Small intestine (tissue), 7 donors: Measurements from ENCODE around the gene CYP3A7. TPM values are rescaled to one million over a fixed set of nuclear protein-coding genes. Genes with fewer than 3 reads are reported as not detected.
"Not testable (repeated sequence)": the region's sequence is repeated elsewhere in the genome, so short reads cannot be mapped to it uniquely, and the experiment has no call there.

Experiments used
- DNase-seq, 2 donors: peaks; one replicate each; pipeline versions ENCODE4 v3.0.0 to v3.0.0-alpha.2; 2013
- FAIRE-seq: peaks from 2 replicates; lab custom pipeline; 2012; peaks lifted over from hg19 to GRCh38; lab: Jason Lieb, UNC
- H3K27ac ChIP-seq, 3 donors: one replicate each; pipeline ENCODE4 v1.5.1; 2013; ENCODE audit warnings: low read length in 2 of 3, mild to moderate bottlenecking in 2 of 3, control low read depth in 1 of 3, inconsistent platforms in 1 of 3, low read depth in 1 of 3, moderate library complexity in 1 of 3
- H3K27me3 ChIP-seq, 3 donors: one replicate each; pipeline ENCODE4 v1.6.1; 2013; ENCODE audit warnings: low read length in 3 of 3, inconsistent platforms in 1 of 3; ENCODE audit not compliant: control insufficient read depth in 3 of 3, insufficient read depth in 3 of 3
- H3K36me3 ChIP-seq, 3 donors: one replicate each; pipeline ENCODE4 v1.6.1; 2013; ENCODE audit warnings: low read length in 3 of 3, inconsistent platforms in 1 of 3, low read depth in 1 of 3, mild to moderate bottlenecking in 1 of 3, moderate library complexity in 1 of 3; ENCODE audit not compliant: control insufficient read depth in 3 of 3, insufficient read depth in 2 of 3
- H3K4me1 ChIP-seq, 3 donors: one replicate each; pipeline ENCODE4 v1.6.1; 2013; ENCODE audit warnings: low read length in 2 of 3, inconsistent platforms in 1 of 3, low read depth in 1 of 3, mild to moderate bottlenecking in 1 of 3, moderate library complexity in 1 of 3; ENCODE audit not compliant: control insufficient read depth in 3 of 3, insufficient read depth in 2 of 3
- H3K4me3 ChIP-seq, 3 donors: one replicate each; pipeline ENCODE4 v1.5.1; 2013; ENCODE audit warnings: low read length in 3 of 3, control low read depth in 1 of 3, inconsistent platforms in 1 of 3, low read depth in 1 of 3, mild to moderate bottlenecking in 1 of 3, moderate library complexity in 1 of 3
- H3K9me3 ChIP-seq, 2 donors: one replicate each; pipeline ENCODE4 v1.6.1; 2013; ENCODE audit warnings: low read depth in 1 of 2, low read length in 1 of 2; ENCODE audit not compliant: control insufficient read depth in 2 of 2, insufficient read depth in 1 of 2
- WGBS, 3 donors: extraction: QIAGEN DNeasy Blood & Tissue Kit; methylation state at CpG; one replicate each; pipeline ENCODE4 v1.1.7; 2013; 5-methylcytosine and 5-hydroxymethylcytosine counted together
- polyA plus RNA-seq, 4 donors: library from polyadenylated mRNA; stranded (reverse) in 3 of 4; unstranded in 1 of 4; fragments of 200-250 nt in 3 of 4; fragments of 120-200 nt in 1 of 4; gene quantifications; one replicate each; pipeline versions ENCODE4 v1.2.1 to v1.2.3, GENCODE V29; 2013
- donor health status: healthy with polysubstance abuse.
- donor health status: control.
- donor health status: control.
- donor health status: Bipolar disorder and iron deficiency.
- donor health status: healthy.

Gene CYP3A7
- polyA plus RNA-seq, 4 donors, result 0.45 to 2.9 (median 1.3) TPM

- peaks cover 0 to 29% (median 8%) of the 10 kb centered on the region in 3 donors for H3K4me1 ChIP-seq
- peak; percentile 73 to 74 for DNase-seq
- no peaks in the 10 kb centered on the region for H3K27me3 ChIP-seq
- H3K4me3 ChIP-seq, result no peak overlapping the region
- WGBS, 3 donors, result 15 to 47% (median 31%) methylated on average over 5 of the region's 5 CpGs
- no peak for FAIRE-seq
- H3K27ac ChIP-seq, result peak overlapping the region in 1 of 3 donors; percentile 84
- H3K36me3 ChIP-seq, result no peaks in the 10 kb centered on the region
- no peaks in the 10 kb centered on the region for H3K9me3 ChIP-seq
Observed at GRCh38 chr7:99729486-99730237, 5.3 kb downstream of the CYP3A7 start.

GRCh38 chr7:99728615-99729014 lies 6.4 kb downstream of the CYP3A7 start:
- FAIRE-seq (no peak), DNase-seq (peak in 1 of 2 donors; percentile 33)
- no peak overlapping the region for H3K4me3 ChIP-seq
- WGBS, 3 donors, result 89 to 91% (median 91%) methylated on average over 2 of the region's 2 CpGs
- H3K4me1 ChIP-seq, result peaks cover 0 to 29% (median 8%) of the 10 kb centered on the region in 3 donors
- H3K36me3 ChIP-seq, result no peaks in the 10 kb centered on the region
- no peaks in the 10 kb centered on the region for H3K9me3 ChIP-seq
- peak overlapping the region in 1 of 3 donors; percentile 84 for H3K27ac ChIP-seq
- H3K27me3 ChIP-seq, result no peaks in the 10 kb centered on the region

GRCh38 chr7:99723201-99723600 lies 11.8 kb downstream of the CYP3A7 start:
- H3K4me1 ChIP-seq, DNase-seq, H3K27ac ChIP-seq, H3K4me3 ChIP-seq, H3K36me3 ChIP-seq, H3K27me3 ChIP-seq, FAIRE-seq, H3K9me3 ChIP-seq: not testable (repeated sequence)
- 88 to 92% (median 90%) methylated on average over 6 of the region's 6 CpGs for WGBS, 3 donors

GRCh38 chr7:99720800-99721595 lies 14.0 kb downstream of the CYP3A7 start:
- DNase-seq, result no peak
- 65 to 83% (median 81%) methylated on average over 5 of the region's 5 CpGs for WGBS, 3 donors
- no peaks in the 10 kb centered on the region for H3K36me3 ChIP-seq
- no peaks in the 10 kb centered on the region for H3K27me3 ChIP-seq
- peak overlapping the region; percentile 32 to 79 (median 46) for H3K27ac ChIP-seq
- FAIRE-seq, result no peak
- H3K9me3 ChIP-seq, result no peaks in the 10 kb centered on the region
- H3K4me3 ChIP-seq, result no peak overlapping the region
- peaks cover 2 to 7% (median 3%) of the 10 kb centered on the region in 3 donors for H3K4me1 ChIP-seq

- WGBS, 3 donors, result 8 to 39% (median 24%) methylated on average over 4 of the region's 4 CpGs
- no peak overlapping the region for H3K4me3 ChIP-seq
- H3K36me3 ChIP-seq, result no peaks in the 10 kb centered on the region
- peaks cover 2 to 7% (median 3%) of the 10 kb centered on the region in 3 donors for H3K4me1 ChIP-seq
- peak overlapping the region; percentile 32 to 79 (median 46) for H3K27ac ChIP-seq
- H3K27me3 ChIP-seq, result no peaks in the 10 kb centered on the region
- peak; percentile 91 to 95 for DNase-seq
- H3K9me3 ChIP-seq, result no peaks in the 10 kb centered on the region
- FAIRE-seq, result no peak
Observed at GRCh38 chr7:99719996-99720769, 14.8 kb downstream of the CYP3A7 start.

- DNase-seq, result peak in 1 of 2 donors; percentile 56
- Histone ChIP-seq H3K9me3 (no peaks in the 10 kb centered on the region), H3K4me1 (no peaks in the 10 kb centered on the region), H3K36me3 (no peaks in the 10 kb centered on the region), H3K27ac (no peak overlapping the region), H3K4me3 (no peak overlapping the region), H3K27me3 (no peaks in the 10 kb centered on the region)
- 52 to 69% (median 64%) methylated on average over 3 of the region's 3 CpGs for WGBS, 3 donors
- peak; percentile 47 for FAIRE-seq
Observed at GRCh38 chr7:99713995-99714570, 20.9 kb downstream of the CYP3A7 start.

GRCh38 chr7:99709838-99710578 lies 25.0 kb downstream of the CYP3A7 start:
- no peak overlapping the region for H3K27ac ChIP-seq
- H3K4me3 ChIP-seq, result no peak overlapping the region
- no peaks in the 10 kb centered on the region for H3K36me3 ChIP-seq
- no peaks in the 10 kb centered on the region for H3K4me1 ChIP-seq
- no peaks in the 10 kb centered on the region for H3K27me3 ChIP-seq
- DNase-seq (no peak), FAIRE-seq (no peak)
- peaks cover 0 to 15% of the 10 kb centered on the region in 2 donors for H3K9me3 ChIP-seq
- 75 to 80% (median 78%) methylated on average over 2 of the region's 2 CpGs for WGBS, 3 donors
